ENCODE measurements around the gene IFIT3. TPM values are rescaled to one million over a fixed set of nuclear protein-coding genes. Genes with fewer than 3 reads are reported as not detected.

The IFIT3 gene
- total and polyA plus RNA-seq, 9 of the 15 experiments (the other 6 are each of a cell fraction or from before 2014, with no cell fraction given) = 0.23 to 2.2 (median 0.77) TPM

- peak; percentile 2 for TF ChIP-seq MEIS2 (IDR thresholded peaks at IDR 0.05; ENCODE audit: partially characterized antibody)
- TF ChIP-seq ARID1B (IDR thresholded peaks at IDR 0.05) = peak; percentile 27
- no peak for TF ChIP-seq LCOR (CRISPR knock-in tag; IDR thresholded peaks at IDR 0.05)
- peak; percentile 61 for TF ChIP-seq TCF3 (CRISPR knock-in tag; IDR thresholded peaks at IDR 0.05)
- TF ChIP-seq MAFG (tag; conservative IDR thresholded peaks at IDR 0.05) = 0 out of 2 replicates have a peak, but pooled peaks have one; percentile 5
- no peak for TF ChIP-seq SETDB1 (IDR thresholded peaks at IDR 0.05; ENCODE audit: low read length)
- no peak for TF ChIP-seq HBP1 (CRISPR knock-in tag; IDR thresholded peaks at IDR 0.05)
These were observed 46.3 kb downstream of the IFIT3 start (continued) for GRCh38 chr10:89373916-89374711.

GRCh38 chr10:89374713-89375141 is 46.9 kb downstream of the IFIT3 start:
- H3K27ac ChIP-seq (ENCODE audit: extremely low read depth, low read depth, low read length) = peak overlapping the region; percentile 12; the same call in 1 of the 3 replicates
- no peaks in the 10 kb centered on the region for H3K9me3 ChIP-seq (replicated peaks; ENCODE audit: control insufficient read depth, insufficient read depth, low read depth, low read length)
- H3K4me3 ChIP-seq = no peak overlapping the region
- ChIA-PET POLR2A (interaction anchor here (1.0 to 1.1 kb wide), 2 partner anchors 11 to 12 kb away, joined by 3 to 7 read pairs; no protein-coding TSS in a partner anchor), CTCF (ENCODE audit: low intra/inter-chr PET ratio) (no interaction called here)
- FAIRE-seq (peak; percentile 87), ATAC-seq (peak; percentile 83), DNase-seq (ENCODE audit: extremely low read depth in 1 of 4, low spot score in 3 of 4) (peak in 3 of 4 experiments; percentile 10 to 82 (median 55))
- no peak overlapping the region for H2AFZ ChIP-seq (ENCODE audit: low read depth, low read length)
- intact Hi-C loops (cut with micrococcal nuclease) = no loop called here
- H4K20me1 ChIP-seq (replicated peaks; ENCODE audit: control insufficient read depth, insufficient read depth, low read length) = no peaks in the 10 kb centered on the region
- no peaks in the 10 kb centered on the region for H3K9me1 ChIP-seq (ENCODE audit: control insufficient read depth, insufficient read depth, low read length)
- in situ Hi-C loops (cut with MboI) = no loop called here
- no peaks in the 10 kb centered on the region for H3K27me3 ChIP-seq (ENCODE audit: control insufficient read depth in 2 of 2, insufficient read depth in 2 of 2, low read length in 2 of 2)
- no TSS peak for BruUV-seq (replicated peaks)
- H3K4me2 ChIP-seq (ENCODE audit: insufficient read depth, low read length) = peak overlapping the region; percentile 16; the same call in 1 of the 2 replicates
- no peak overlapping the region for H3K9ac ChIP-seq (ENCODE audit: insufficient read depth in 1 of 2, low read depth in 2 of 2, low read length in 2 of 2)
- no peaks in the 10 kb centered on the region for H3K36me3 ChIP-seq (ENCODE audit: control insufficient read depth, insufficient read depth, low read length)
- no peaks in the 10 kb centered on the region for H3K79me2 ChIP-seq (ENCODE audit: control insufficient read depth, insufficient read depth, low read length)
- H3K4me1 ChIP-seq (replicated peaks in 1 of 2; ENCODE audit: control insufficient read depth in 2 of 2, insufficient read depth in 2 of 2, low read length in 2 of 2) = peaks cover 0 to 28% of the 10 kb centered on the region in 2 experiments; a peak in 3 of 5 replicates
- TF ChIP-seq TFAP4 (CRISPR knock-in tag; IDR thresholded peaks at IDR 0.05; ENCODE audit: borderline replicate concordance) = peak; percentile 29; the same call in 1 of the 2 replicates
- TF ChIP-seq TRIM24 (IDR thresholded peaks at IDR 0.05) = peak in 1 of 2 experiments; percentile 31; a peak in 1 of 4 replicates
- TF ChIP-seq CCNT2 (IDR thresholded peaks at IDR 0.05; ENCODE audit: borderline replicate concordance, extremely low read depth, insufficient read length, low read depth, low read length) = peak; percentile 45
- peak; percentile 85 for TF ChIP-seq CBFA2T3 (IDR thresholded peaks at IDR 0.05)
- TF ChIP-seq PREB (CRISPR knock-in tag; IDR thresholded peaks at IDR 0.05) = no peak
- TF ChIP-seq CBFA2T2 (conservative IDR thresholded peaks at IDR 0.05) = peak; percentile 76
- peak; percentile 65 for TF ChIP-seq NCOR1 (IDR thresholded peaks at IDR 0.05)
- TF ChIP-seq RCOR1 (IDR thresholded peaks at IDR 0.05; ENCODE audit: borderline replicate concordance in 1 of 2, low read depth in 2 of 2, low read length in 2 of 2) = peak in 1 of 2 experiments; percentile 57; a peak in 1 of 4 replicates
- TF ChIP-seq ARID1B (IDR thresholded peaks at IDR 0.05) = peak; percentile 78
- TF ChIP-seq ZC3H11A (IDR thresholded peaks at IDR 0.05; ENCODE audit: low read depth, low read length) = no peak
- TF ChIP-seq ZNF408 (CRISPR knock-in tag; IDR thresholded peaks at IDR 0.05; ENCODE audit: low read depth) = no peak
- TF ChIP-seq FOSL1 (tag; conservative IDR thresholded peaks at IDR 0.05) = 0 out of 2 replicates have a peak, but pooled peaks have one; percentile 42

Measured in K562 (cell line).